T-helper 2 cell treated with Interferon-gamma antibody and Interleukin-4, amounts not matched to agents 100 ng/mL and 5 ng/mL, for 36 hours (primary cell): Measurements from ENCODE around the gene TADA2A. TPM values are rescaled to one million over a fixed set of nuclear protein-coding genes. Genes with fewer than 3 reads are reported as not detected.

Experiments used
- intact Hi-C: fragments of 100-400 bp; cut with micrococcal nuclease; formaldehyde crosslinking; loops from one replicate; pipeline ENCODE4 v1.15.1; 2023
- total RNA-seq: library from RNA; stranded (reverse); gene quantifications from 2 replicates; pipeline ENCODE4 v1.2.3, GENCODE V29; 2022

The TADA2A gene
- total RNA-seq, result 44.1 and 44.6 TPM in 2 replicates

- intact Hi-C loops, result loop anchor here (1.0 to 5.0 kb wide), 3 partner anchors 35 to 81 kb away; no protein-coding TSS in a partner anchor
Observed at GRCh38 chr17:37406635-37407461, at the start of gene TADA2A, which contains the start of gene ACACA. TSS of gene TADA2A (plus strand) at chr17:37406886. CDS start at chr17:37411366, 4,480 bp downstream. TSS of gene ACACA (minus strand) at chr17:37406836. CDS start at chr17:37406299, 537 bp downstream.

GRCh38 chr17:37358098-37358829 lies 48.4 kb upstream of the TADA2A start:
- intact Hi-C loops, result loop anchor here (10.0 kb wide), 1 partner anchor 217 kb away; no protein-coding TSS in a partner anchor

- intact Hi-C loops, result loop anchor here (1.0 to 10.0 kb wide), 3 partner anchors 47 to 250 kb away; partner anchors contain the start of genes ACACA, SYNRG and TADA2A
Observed at GRCh38 chr17:37358830-37359681, 47.6 kb upstream of the TADA2A start.

GRCh38 chr17:37359682-37360188 lies 47.0 kb upstream of the TADA2A start:
- intact Hi-C loops, result loop anchor here (1.0 to 10.0 kb wide), 3 partner anchors 47 to 250 kb away; partner anchors contain the start of genes ACACA, SYNRG and TADA2A

GRCh38 chr17:37360632-37361031 lies 46.1 kb upstream of the TADA2A start:
- intact Hi-C loops, result no loop called here

- intact Hi-C loops, result no loop called here
Observed at GRCh38 chr17:37361543-37361942, 45.1 kb upstream of the TADA2A start.

GRCh38 chr17:37365589-37365988 lies 41.1 kb upstream of the TADA2A start:
- intact Hi-C loops, result no loop called here

GRCh38 chr17:37368577-37368976 lies 38.1 kb upstream of the TADA2A start:
- intact Hi-C loops, result no loop called here

GRCh38 chr17:37373530-37374159 lies 33.0 kb upstream of the TADA2A start:
- intact Hi-C loops, result loop anchor here (5.0 kb wide), 1 partner anchor 34 kb away; the partner anchor contains the start of genes ACACA and TADA2A

- intact Hi-C loops, result no loop called here
Observed at GRCh38 chr17:37375706-37376105, 31.0 kb upstream of the TADA2A start, which contains the start of gene C17orf78. TSS of gene C17orf78 (plus strand) at chr17:37375985. CDS start at chr17:37376093, 108 bp downstream.

- intact Hi-C loops, result no loop called here
Observed at GRCh38 chr17:37382056-37382455, 24.6 kb upstream of the TADA2A start.

- intact Hi-C loops, result no loop called here
Observed at GRCh38 chr17:37384560-37385149, 22.0 kb upstream of the TADA2A start.

- intact Hi-C loops, result no loop called here
Observed at GRCh38 chr17:37385474-37385990, 21.2 kb upstream of the TADA2A start.

- intact Hi-C loops, result no loop called here
Observed at GRCh38 chr17:37386462-37386861, 20.2 kb upstream of the TADA2A start.

GRCh38 chr17:37388266-37388665 lies 18.4 kb upstream of the TADA2A start:
- intact Hi-C loops, result no loop called here

- intact Hi-C loops, result no loop called here
Observed at GRCh38 chr17:37389160-37389559, 17.5 kb upstream of the TADA2A start.

- intact Hi-C loops, result no loop called here
Observed at GRCh38 chr17:37391146-37391545, 15.5 kb upstream of the TADA2A start.

GRCh38 chr17:37392024-37392590 lies 14.6 kb upstream of the TADA2A start:
- intact Hi-C loops, result no loop called here

- intact Hi-C loops, result no loop called here
Observed at GRCh38 chr17:37393352-37393751, 13.3 kb upstream of the TADA2A start.
